Lower leg skin (tissue), 3 donors: ENCODE data around the gene ZNF783.

Experiments
- POLR2A ChIP-seq, 2 donors: fragments of 450-650 bp; IDR thresholded peaks; one replicate each; pipeline ENCODE4 v1.6.1; 2016 to 2017; ENCODE audit warnings: antibody characterized with exemption in 2 of 2, mild to moderate bottlenecking in 1 of 2, moderate library complexity in 1 of 2
- TF ChIP-seq, protein P1 (sequence below), 3 donors: fragments of 450-650 bp; IDR thresholded peaks; one replicate each; pipeline ENCODE4 v1.5.1; 2016; ENCODE audit warnings: antibody characterized with exemption in 3 of 3, mild to moderate bottlenecking in 3 of 3, moderate library complexity in 2 of 3

DNA sequence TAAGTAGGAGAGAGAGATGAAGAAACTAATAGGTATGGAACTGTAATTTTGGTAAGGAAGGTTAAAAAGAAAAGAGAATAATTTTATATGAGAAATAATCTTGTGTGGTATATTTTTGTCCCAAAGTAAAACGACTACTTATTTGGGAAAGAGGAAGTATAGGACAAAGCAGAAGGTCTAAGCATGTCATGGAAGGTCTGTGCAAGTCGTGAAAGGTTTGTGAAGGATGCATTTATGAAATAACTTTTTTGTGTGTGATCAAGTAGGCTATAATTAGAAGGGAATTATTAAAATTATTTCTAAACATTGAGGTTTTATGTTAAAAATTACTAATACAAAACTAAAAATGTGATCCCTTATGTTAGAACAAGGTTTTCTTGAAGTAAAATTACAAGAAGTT is 63.3 kb downstream of the ZNF783 start:
- TF ChIP-seq, protein P1, sequence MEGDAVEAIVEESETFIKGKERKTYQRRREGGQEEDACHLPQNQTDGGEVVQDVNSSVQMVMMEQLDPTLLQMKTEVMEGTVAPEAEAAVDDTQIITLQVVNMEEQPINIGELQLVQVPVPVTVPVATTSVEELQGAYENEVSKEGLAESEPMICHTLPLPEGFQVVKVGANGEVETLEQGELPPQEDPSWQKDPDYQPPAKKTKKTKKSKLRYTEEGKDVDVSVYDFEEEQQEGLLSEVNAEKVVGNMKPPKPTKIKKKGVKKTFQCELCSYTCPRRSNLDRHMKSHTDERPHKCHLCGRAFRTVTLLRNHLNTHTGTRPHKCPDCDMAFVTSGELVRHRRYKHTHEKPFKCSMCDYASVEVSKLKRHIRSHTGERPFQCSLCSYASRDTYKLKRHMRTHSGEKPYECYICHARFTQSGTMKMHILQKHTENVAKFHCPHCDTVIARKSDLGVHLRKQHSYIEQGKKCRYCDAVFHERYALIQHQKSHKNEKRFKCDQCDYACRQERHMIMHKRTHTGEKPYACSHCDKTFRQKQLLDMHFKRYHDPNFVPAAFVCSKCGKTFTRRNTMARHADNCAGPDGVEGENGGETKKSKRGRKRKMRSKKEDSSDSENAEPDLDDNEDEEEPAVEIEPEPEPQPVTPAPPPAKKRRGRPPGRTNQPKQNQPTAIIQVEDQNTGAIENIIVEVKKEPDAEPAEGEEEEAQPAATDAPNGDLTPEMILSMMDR (IDR thresholded peaks at IDR 0.05): no peak
- TF ChIP-seq POLR2A (IDR thresholded peaks at IDR 0.05): no peak
